ENCODE data around the gene FBXO28.
A peak's percentile ranks its signal among the peaks of the same experiment; 100 is the strongest.

Gene FBXO28

GRCh38 chr1:224157316-224157715, 43.4 kb downstream of the FBXO28 start:
- DNase-seq (ENCODE audit: low spot score), result no peak

GRCh38 chr1:224159541-224159940, 45.6 kb downstream of the FBXO28 start:
- DNase-seq (ENCODE audit: low spot score), result no peak

GRCh38 chr1:224160171-224160682, 46.3 kb downstream of the FBXO28 start:
- no peak for DNase-seq (ENCODE audit: low spot score)

GRCh38 chr1:224162768-224163167, 48.9 kb downstream of the FBXO28 start:
- DNase-seq (ENCODE audit: low spot score), result no peak

GRCh38 chr1:224163311-224163710, 49.4 kb downstream of the FBXO28 start:
- DNase-seq (ENCODE audit: low spot score), result no peak

- peak; percentile 93 for DNase-seq (ENCODE audit: low spot score)
Measured at GRCh38 chr1:224168859-224169380, 55.0 kb downstream of the FBXO28 start.

- no peak for DNase-seq (ENCODE audit: low spot score)
Measured at GRCh38 chr1:224169718-224170270, 55.9 kb downstream of the FBXO28 start.

GRCh38 chr1:224170343-224170742, 56.4 kb downstream of the FBXO28 start:
- DNase-seq (ENCODE audit: low spot score), result no peak

GRCh38 chr1:224170748-224171478, 57.0 kb downstream of the FBXO28 start:
- peak; percentile 46 for DNase-seq (ENCODE audit: low spot score)

GRCh38 chr1:224172229-224172628, 58.3 kb downstream of the FBXO28 start:
- no peak for DNase-seq (ENCODE audit: low spot score)

- no peak for DNase-seq (ENCODE audit: low spot score)
Measured at GRCh38 chr1:224173523-224173922, 59.6 kb downstream of the FBXO28 start.

GRCh38 chr1:224175617-224176016, 61.7 kb downstream of the FBXO28 start:
- DNase-seq (ENCODE audit: low spot score), result peak; percentile 14

GRCh38 chr1:224177356-224177999, 63.6 kb downstream of the FBXO28 start:
- no peak for DNase-seq (ENCODE audit: low spot score)

GRCh38 chr1:224178894-224179293, 65.0 kb downstream of the FBXO28 start:
- no peak for DNase-seq (ENCODE audit: low spot score)

- DNase-seq (ENCODE audit: low spot score), result no peak
Measured at GRCh38 chr1:224180783-224181452, 67.0 kb downstream of the FBXO28 start.

GRCh38 chr1:224181453-224181810, 67.5 kb downstream of the FBXO28 start:
- DNase-seq (ENCODE audit: low spot score), result no peak

GRCh38 chr1:224182057-224182865, 68.3 kb downstream of the FBXO28 start:
- DNase-seq (ENCODE audit: low spot score), result peak; percentile 83

GRCh38 chr1:224182866-224183590, 69.1 kb downstream of the FBXO28 start, which contains the start of gene DEGS1:
Gene DEGS1, plus strand, starts transcription at chr1:224183240. Its CDS starts 97 bp downstream, at chr1:224183337.
- DNase-seq (ENCODE audit: low spot score), result peak; percentile 89

GRCh38 chr1:224183591-224184312, 69.8 kb downstream of the FBXO28 start:
- peak; percentile 68 for DNase-seq (ENCODE audit: low spot score)

GRCh38 chr1:224185208-224185607, 71.3 kb downstream of the FBXO28 start:
- DNase-seq (ENCODE audit: low spot score), result no peak
